Head of caudate nucleus (tissue), 42 donors: Measurements from ENCODE around the gene ITIH3.

ENCODE experiments used
- DNase-seq, 42 donors: peaks; one replicate each; pipeline versions ENCODE4 v3.0.0 to v3.0.0-alpha.2; 2020 to 2021; ENCODE audit warnings: mixed read lengths in 7 of 42
- intact Hi-C: fragments of 100-400 bp; cut with DNase I; formaldehyde crosslinking; loops from one replicate; pipeline ENCODE4 v1.15.0; 2022

Gene ITIH3

GRCh38 chr3:52791366-52791765 lies 3.2 kb upstream of the ITIH3 start:
- no peak for DNase-seq
- intact Hi-C loops: no loop called here

- intact Hi-C loops: no loop called here
- no peak for DNase-seq
Measured at GRCh38 chr3:52791928-52792327, 2.7 kb upstream of the ITIH3 start.

DNA sequence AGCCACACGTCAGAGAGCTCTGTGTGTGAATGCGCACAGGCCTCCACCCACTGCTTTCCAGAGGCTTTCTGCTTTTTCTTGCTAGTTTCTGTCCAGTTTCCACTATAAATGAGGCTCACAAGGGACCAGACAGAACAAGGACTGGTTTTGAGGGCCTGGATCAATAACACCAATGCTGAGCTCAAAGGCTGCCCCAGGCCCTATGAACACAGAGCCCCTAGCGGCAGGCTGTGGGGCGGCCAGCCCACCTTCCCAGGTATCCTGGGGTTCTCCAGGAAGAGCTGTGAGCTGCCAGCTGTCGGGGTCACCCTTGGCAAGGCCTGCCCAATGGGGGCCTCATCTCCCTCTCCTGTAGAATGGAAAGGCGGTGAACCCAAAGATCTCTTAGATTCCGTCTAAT lies 2.2 kb upstream of the ITIH3 start:
- DNase-seq: no peak
- intact Hi-C loops: no loop called here

GRCh38 chr3:52792961-52793695 lies 1.5 kb upstream of the ITIH3 start:
- intact Hi-C loops: no loop called here
- DNase-seq: no peak

DNA sequence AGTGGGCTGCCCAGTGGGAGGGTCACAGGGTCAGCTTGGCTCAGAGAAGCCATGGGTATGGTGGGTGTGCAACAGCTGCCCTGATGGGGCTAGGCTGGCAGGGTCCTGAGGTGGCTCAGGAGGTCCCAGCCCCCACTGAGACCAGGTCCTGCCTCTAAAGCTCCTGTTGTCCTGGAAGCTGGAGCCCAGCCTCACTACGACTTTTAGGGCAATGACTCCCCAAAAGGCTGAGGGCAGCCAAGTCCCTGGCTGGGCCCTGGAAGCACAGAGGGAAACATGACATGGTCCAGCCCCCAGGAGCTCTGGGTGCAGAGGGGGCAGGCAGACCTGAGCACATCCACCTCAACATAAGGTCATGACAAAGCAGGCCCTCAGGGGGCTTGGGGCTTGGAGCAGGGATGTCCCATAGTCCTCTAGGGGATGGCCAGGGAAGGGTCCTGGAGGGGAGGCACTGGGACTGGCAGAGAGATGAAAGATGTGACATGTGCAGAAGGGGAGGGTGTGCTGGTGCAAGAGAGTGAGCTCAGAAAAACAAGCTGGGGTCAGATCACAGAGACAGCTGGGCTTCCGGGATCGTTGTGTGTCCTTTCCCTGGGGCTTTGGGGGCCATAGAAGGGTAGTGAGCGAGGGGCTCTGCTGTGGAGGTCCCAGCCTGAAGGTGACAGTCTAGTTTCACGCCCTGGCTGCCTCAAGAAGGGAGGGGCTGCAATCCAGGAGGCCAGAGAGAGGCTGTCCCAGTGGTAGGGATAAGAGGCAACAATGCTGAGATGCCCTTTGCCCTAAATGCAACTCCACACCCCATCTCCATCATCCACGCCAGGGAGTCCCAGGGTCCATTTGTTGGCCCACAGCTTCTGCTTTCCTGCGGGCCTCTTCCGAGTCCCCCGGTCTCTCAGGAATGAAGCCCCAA lies 639 bp upstream of the ITIH3 start:
- intact Hi-C loops: no loop called here
- DNase-seq: no peak

- no peak for DNase-seq
- intact Hi-C loops: no loop called here
Measured at GRCh38 chr3:52795298-52795900, 803 bp downstream of the ITIH3 start.

GRCh38 chr3:52796411-52796810 lies 1.8 kb downstream of the ITIH3 start:
- no peak for DNase-seq
- intact Hi-C loops: no loop called here

- intact Hi-C loops: no loop called here
Measured at GRCh38 chr3:52798376-52798977, 3.9 kb downstream of the ITIH3 start.

GRCh38 chr3:52798978-52799476 lies 4.4 kb downstream of the ITIH3 start:
- DNase-seq: peak in 24 of 42 donors; percentile 4 to 46 (median 18)
- intact Hi-C loops: no loop called here

More at GRCh38 chr3:52798376-52798977, 3.9 kb downstream of the ITIH3 start:
- no peak for DNase-seq

DNA sequence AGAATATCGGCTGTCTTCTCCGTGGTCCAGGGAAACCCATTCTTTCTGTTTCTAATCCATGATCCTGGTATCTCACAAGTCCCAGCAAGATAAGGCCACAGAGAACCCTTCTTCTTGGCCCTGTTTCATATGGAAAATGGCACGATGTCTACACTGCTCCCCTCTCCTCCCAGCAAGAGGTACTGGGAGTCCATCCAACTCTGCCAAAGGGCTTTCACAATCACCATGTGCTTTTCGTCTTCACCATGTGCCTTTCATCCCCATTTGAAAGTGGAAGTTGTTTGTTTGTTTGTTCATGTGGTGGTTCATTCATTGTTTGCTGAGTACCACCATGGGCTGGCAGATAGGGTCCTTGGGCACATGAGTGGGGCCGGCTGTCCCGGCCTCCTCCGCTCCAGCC lies 5.5 kb downstream of the ITIH3 start:
- intact Hi-C loops: no loop called here
- no peak for DNase-seq

- intact Hi-C loops: no loop called here
- no peak for DNase-seq
Measured at GRCh38 chr3:52801839-52802238, 7.2 kb downstream of the ITIH3 start.

GRCh38 chr3:52805270-52806039 lies 10.9 kb downstream of the ITIH3 start:
- intact Hi-C loops: no loop called here
- no peak for DNase-seq

DNA sequence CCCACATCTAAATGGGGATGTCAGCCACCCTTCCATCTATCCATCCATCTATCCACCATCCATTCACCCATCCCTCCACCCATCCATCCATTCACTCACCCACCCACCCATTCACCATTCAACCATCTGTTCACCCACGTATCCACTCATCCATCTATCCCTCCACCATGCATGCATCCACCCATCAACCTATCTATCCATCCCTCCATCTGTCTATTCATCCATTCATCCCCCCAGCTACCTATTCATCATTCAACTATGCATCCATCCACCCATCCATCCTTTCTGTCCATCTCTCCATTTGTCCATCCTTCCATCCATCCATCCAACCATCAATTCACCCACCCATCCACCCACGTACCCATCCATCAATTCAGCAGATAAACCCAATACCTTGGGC lies 14.6 kb downstream of the ITIH3 start:
- DNase-seq: no peak
- intact Hi-C loops: no loop called here

DNA sequence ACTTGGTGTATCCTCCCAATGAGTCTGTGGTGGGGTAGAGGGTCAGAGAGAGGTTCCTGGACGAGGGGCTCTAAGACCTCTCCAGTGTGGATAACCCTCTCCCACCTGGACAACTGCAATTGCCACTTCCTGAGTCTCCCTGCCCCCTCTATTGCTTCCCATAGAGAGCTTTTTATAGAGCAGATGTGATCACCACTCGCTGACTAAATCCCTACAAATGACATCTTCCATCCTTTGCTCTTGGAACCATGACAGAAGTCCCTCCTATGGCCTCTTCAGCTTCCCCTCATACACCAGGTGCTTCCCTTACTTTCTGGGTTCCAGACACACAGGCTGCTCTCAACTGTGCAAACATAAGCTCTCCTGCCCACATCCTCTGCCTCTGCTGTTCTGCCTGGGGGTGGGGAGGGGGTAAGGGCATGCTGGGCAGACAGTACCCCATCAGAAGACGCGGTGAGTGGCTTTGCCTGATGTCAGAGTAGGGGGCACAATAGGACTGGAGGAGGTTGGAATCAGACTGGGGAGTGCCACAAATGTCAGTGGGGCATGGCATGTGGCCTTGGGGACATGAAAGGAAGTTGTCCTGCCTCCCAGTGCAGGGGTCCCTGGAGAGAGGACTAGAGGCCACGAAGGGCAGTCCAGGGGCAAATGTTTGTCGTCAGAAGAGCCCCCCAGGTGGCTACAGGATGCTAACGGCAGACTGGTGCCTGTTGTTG lies 15.2 kb downstream of the ITIH3 start:
- intact Hi-C loops: no loop called here
- no peak for DNase-seq

GRCh38 chr3:52810923-52811322 lies 16.3 kb downstream of the ITIH3 start:
- no peak for DNase-seq
- intact Hi-C loops: no loop called here

- intact Hi-C loops: no loop called here
- DNase-seq: no peak
Measured at GRCh38 chr3:52811452-52812011, 16.9 kb downstream of the ITIH3 start.

GRCh38 chr3:52813810-52814209 lies 19.2 kb downstream of the ITIH3 start:
- intact Hi-C loops: no loop called here
- no peak for DNase-seq

- intact Hi-C loops: no loop called here
- no peak for DNase-seq
Measured at GRCh38 chr3:52816199-52816598, 21.6 kb downstream of the ITIH3 start.
